GM13976 (cell line): ENCODE results near the gene OR4C46.
"Not testable (repeated sequence)": the region's sequence is repeated elsewhere in the genome, so short reads cannot be mapped to it uniquely, and the experiment has no call there.

Experiments
- DNase-seq: peaks from one replicate; pipeline ENCODE4 v3.0.0; 2012; ENCODE audit warnings: low spot score
- CTCF ChIP-seq: IDR thresholded peaks from 2 replicates; pipeline ENCODE4 v1.5.1; 2012; ENCODE audit warnings: borderline replicate concordance, mild to moderate bottlenecking; ENCODE audit not compliant: insufficient read depth; ENCODE audit errors: extremely low read depth, missing control alignments, control extremely low read depth
- in situ Hi-C: fragments of 300-500 bp; cut with MboI; formaldehyde crosslinking; loops from one replicate; pipeline ENCODE4 v1.12.0; 2022; ENCODE audit warnings: low sequenced_read_pairs, mixed read lengths, inconsistent platforms; ENCODE audit not compliant: unreplicated experiment

Gene OR4C46

GRCh38 chr11:54603898-54604297, at the start of gene OR4C46:
TSS of gene OR4C46 (minus strand) at chr11:54603998. CDS start at chr11:54603998, 0 bp downstream.
- DNase-seq = no peak
- no peak for TF ChIP-seq CTCF
- in situ Hi-C loops = no loop called here

- DNase-seq, in situ Hi-C loops: not testable (repeated sequence)
Measured at GRCh38 chr11:54645606-54646005, 41.8 kb upstream of the OR4C46 start.

GRCh38 chr11:54561439-54561838, 42.4 kb downstream of the OR4C46 start:
- in situ Hi-C loops = not testable (repeated sequence)

GRCh38 chr11:54558919-54559318, 44.9 kb downstream of the OR4C46 start:
- TF ChIP-seq CTCF = no peak
- in situ Hi-C loops = no loop called here
- DNase-seq = no peak

More at GRCh38 chr11:54561439-54561838, 42.4 kb downstream of the OR4C46 start:
- DNase-seq = not testable (repeated sequence)

- DNase-seq = no peak
- in situ Hi-C loops = no loop called here
- no peak for TF ChIP-seq CTCF
Measured at GRCh38 chr11:54558407-54558806, 45.4 kb downstream of the OR4C46 start.
